ENCODE results near the gene TOLLIP.
"Not testable (repeated sequence)": the region's sequence is repeated elsewhere in the genome, so short reads cannot be mapped to it uniquely, and the experiment has no call there.

The TOLLIP gene

GRCh38 chr11:1348146-1348795, 38.8 kb upstream of the TOLLIP start:
- H3K4me3 ChIP-seq (replicated peaks; ENCODE audit: low read depth, low read length), result no peak overlapping the region
- no peak for DNase-seq (ENCODE audit: extremely low read depth, low read depth)
- TF ChIP-seq, protein P1, sequence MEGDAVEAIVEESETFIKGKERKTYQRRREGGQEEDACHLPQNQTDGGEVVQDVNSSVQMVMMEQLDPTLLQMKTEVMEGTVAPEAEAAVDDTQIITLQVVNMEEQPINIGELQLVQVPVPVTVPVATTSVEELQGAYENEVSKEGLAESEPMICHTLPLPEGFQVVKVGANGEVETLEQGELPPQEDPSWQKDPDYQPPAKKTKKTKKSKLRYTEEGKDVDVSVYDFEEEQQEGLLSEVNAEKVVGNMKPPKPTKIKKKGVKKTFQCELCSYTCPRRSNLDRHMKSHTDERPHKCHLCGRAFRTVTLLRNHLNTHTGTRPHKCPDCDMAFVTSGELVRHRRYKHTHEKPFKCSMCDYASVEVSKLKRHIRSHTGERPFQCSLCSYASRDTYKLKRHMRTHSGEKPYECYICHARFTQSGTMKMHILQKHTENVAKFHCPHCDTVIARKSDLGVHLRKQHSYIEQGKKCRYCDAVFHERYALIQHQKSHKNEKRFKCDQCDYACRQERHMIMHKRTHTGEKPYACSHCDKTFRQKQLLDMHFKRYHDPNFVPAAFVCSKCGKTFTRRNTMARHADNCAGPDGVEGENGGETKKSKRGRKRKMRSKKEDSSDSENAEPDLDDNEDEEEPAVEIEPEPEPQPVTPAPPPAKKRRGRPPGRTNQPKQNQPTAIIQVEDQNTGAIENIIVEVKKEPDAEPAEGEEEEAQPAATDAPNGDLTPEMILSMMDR (IDR thresholded peaks at IDR 0.05; ENCODE audit: low read depth, low read length, missing control alignments), result no peak

GRCh38 chr11:1347411-1347999, 38.1 kb upstream of the TOLLIP start:
- DNase-seq (ENCODE audit: extremely low read depth, low read depth); H3K4me3 ChIP-seq (replicated peaks; ENCODE audit: low read depth, low read length): not testable (repeated sequence)

DNA sequence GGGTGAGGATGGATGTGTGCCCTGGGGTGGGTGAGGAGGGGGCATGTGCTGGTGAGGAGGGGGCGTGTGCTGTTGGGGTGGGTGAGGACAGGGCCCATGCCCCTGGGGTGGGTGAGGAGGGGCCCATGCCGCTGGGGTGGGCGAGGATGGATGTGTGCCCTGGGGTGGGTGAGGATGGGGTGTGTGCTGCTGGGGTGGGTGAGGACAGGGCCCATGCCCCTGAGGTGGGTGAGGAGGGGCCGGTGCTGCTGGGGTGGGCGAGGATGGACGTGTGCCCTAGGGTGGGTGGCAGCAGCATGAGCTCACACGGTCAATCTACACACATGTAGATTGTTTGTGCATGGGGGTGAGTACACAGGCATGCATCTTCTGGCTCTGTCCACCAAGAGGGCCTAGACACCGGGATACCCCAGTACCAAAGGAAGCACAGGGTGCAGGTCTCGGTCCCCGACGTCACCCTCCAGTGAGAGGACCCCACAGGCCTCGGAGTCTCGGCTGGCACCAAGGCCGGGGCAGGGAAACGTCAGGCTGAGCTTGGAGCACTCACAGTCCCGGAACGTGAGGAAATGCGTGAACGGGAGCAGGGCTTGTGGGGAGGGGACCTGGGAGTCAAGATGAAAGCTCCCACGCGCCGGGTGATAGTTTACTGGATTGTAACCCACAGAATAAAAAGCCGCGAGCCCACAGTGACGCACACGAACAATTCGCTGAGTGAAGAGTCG, 37.4 kb upstream of the TOLLIP start:
- no peak for DNase-seq (ENCODE audit: extremely low read depth, low read depth)
- TF ChIP-seq, protein P1 (IDR thresholded peaks at IDR 0.05; ENCODE audit: low read depth, low read length, missing control alignments), result no peak
- no peak overlapping the region for H3K4me3 ChIP-seq (replicated peaks; ENCODE audit: low read depth, low read length)

GRCh38 chr11:1345737-1346513, 36.5 kb upstream of the TOLLIP start:
- H3K4me3 ChIP-seq (replicated peaks; ENCODE audit: low read depth, low read length), result no peak overlapping the region
- DNase-seq (ENCODE audit: extremely low read depth, low read depth), result no peak
- TF ChIP-seq, protein P1 (IDR thresholded peaks at IDR 0.05; ENCODE audit: low read depth, low read length, missing control alignments), result no peak

- DNase-seq (ENCODE audit: extremely low read depth, low read depth), result no peak
- H3K4me3 ChIP-seq (replicated peaks; ENCODE audit: low read depth, low read length), result no peak overlapping the region
- TF ChIP-seq, protein P1 (IDR thresholded peaks at IDR 0.05; ENCODE audit: low read depth, low read length, missing control alignments), result no peak
Measured at GRCh38 chr11:1344056-1344635, 34.7 kb upstream of the TOLLIP start.

GRCh38 chr11:1343391-1344055, 34.1 kb upstream of the TOLLIP start:
- DNase-seq (ENCODE audit: extremely low read depth, low read depth), result no peak
- H3K4me3 ChIP-seq (replicated peaks; ENCODE audit: low read depth, low read length), result no peak overlapping the region
- TF ChIP-seq, protein P1 (IDR thresholded peaks at IDR 0.05; ENCODE audit: low read depth, low read length, missing control alignments), result no peak

Measured in HFF-Myc (cell line).